ENCODE measurements around the gene OSBP2.

The OSBP2 gene

DNA sequence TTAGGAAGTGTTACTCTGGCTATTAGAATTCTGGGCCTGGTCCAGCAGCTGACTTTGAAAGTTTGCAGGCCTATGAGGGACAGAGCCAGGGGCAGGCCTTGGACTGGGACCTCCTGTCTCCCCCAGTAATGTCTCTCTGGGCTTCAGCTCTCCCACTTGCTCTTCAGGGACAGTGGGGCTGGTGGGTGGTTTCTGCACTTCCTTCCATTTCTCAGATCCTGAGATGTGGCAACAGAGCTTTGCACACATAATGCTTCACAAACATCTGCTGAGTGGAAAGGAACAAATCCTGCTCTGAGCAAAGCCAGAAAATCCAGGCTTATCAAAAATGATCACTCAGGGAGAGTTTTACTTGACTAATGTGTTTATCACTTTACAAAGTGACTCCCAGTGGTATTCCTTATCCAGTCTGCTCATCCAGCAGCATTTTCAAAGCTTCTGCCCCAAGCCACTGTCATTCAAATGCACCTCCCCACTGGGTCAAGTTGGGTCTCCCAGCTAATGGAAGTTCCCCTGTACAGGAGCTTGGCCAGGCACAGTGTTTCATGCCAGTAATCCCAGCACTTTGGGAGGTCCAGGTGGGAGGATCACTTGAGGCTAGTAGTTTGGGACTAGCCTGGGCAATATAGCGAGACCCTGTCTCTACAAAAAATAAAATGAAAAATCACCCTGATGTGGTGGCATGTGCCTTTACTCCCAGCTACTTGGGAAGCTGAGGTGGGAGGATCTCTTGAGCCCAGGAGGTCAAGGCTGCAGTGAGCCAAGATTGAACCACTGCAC, 13.5 kb upstream of the OSBP2 start:
- no peaks in the 10 kb centered on the region for H3K9me3 ChIP-seq (ENCODE audit: control insufficient read depth, insufficient read depth, low read length)
- H3K79me2 ChIP-seq (ENCODE audit: control insufficient read depth, low read length) = no peaks in the 10 kb centered on the region
- no peak overlapping the region for H3K4me2 ChIP-seq (ENCODE audit: low read length)
- no peaks in the 10 kb centered on the region for H3K9me2 ChIP-seq (replicated peaks; ENCODE audit: control insufficient read depth, low read length)
- no peak overlapping the region for H3K27ac ChIP-seq (ENCODE audit: low read depth, low read length)
- TF ChIP-seq EZH2phosphoT487 (IDR thresholded peaks at IDR 0.05; ENCODE audit: borderline replicate concordance, low read length) = no peak
- TF ChIP-seq, protein P1, sequence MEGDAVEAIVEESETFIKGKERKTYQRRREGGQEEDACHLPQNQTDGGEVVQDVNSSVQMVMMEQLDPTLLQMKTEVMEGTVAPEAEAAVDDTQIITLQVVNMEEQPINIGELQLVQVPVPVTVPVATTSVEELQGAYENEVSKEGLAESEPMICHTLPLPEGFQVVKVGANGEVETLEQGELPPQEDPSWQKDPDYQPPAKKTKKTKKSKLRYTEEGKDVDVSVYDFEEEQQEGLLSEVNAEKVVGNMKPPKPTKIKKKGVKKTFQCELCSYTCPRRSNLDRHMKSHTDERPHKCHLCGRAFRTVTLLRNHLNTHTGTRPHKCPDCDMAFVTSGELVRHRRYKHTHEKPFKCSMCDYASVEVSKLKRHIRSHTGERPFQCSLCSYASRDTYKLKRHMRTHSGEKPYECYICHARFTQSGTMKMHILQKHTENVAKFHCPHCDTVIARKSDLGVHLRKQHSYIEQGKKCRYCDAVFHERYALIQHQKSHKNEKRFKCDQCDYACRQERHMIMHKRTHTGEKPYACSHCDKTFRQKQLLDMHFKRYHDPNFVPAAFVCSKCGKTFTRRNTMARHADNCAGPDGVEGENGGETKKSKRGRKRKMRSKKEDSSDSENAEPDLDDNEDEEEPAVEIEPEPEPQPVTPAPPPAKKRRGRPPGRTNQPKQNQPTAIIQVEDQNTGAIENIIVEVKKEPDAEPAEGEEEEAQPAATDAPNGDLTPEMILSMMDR (IDR thresholded peaks at IDR 0.05; ENCODE audit: low read depth, low read length, poor library complexity, severe bottlenecking) = no peak
- no peak overlapping the region for H3K4me3 ChIP-seq (ENCODE audit: low read length)
- H3F3A ChIP-seq (ENCODE audit: control insufficient read depth, insufficient read depth) = no peaks in the 10 kb centered on the region
- H3K4me1 ChIP-seq (ENCODE audit: control insufficient read depth, low read length) = no peaks in the 10 kb centered on the region
- no peaks in the 10 kb centered on the region for H3K36me3 ChIP-seq (ENCODE audit: control insufficient read depth, low read length)
- no peaks in the 10 kb centered on the region for H4K20me1 ChIP-seq (ENCODE audit: control insufficient read depth, insufficient read depth, low read depth, low read length)
- H3K27me3 ChIP-seq (ENCODE audit: control insufficient read depth, low read length) = peaks cover 11% of the 10 kb centered on the region; the same call in 1 of the 2 replicates

DNA sequence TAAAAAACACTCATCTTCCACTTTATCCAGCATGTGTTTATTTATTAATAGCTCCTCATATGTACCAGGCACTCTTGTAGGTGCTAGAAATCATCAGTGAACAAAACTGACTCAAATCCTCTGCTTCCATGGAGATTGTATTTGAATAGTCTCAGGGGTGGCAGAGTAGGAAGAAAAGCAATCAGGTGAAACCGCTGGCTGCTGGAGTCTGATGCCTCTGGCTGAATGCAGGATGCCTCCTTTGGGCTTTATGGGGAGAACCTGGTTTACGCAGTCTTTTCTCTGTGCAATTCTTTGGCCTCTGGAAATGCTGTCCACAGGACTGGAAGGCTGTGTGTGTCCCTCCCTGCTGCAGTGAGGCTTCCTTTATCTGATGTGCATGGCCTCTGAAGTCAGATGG, 12.8 kb upstream of the OSBP2 start:
- TF ChIP-seq, protein P1 (IDR thresholded peaks at IDR 0.05; ENCODE audit: low read depth, low read length, poor library complexity, severe bottlenecking) = no peak
- no peak for TF ChIP-seq EZH2phosphoT487 (IDR thresholded peaks at IDR 0.05; ENCODE audit: borderline replicate concordance, low read length)
- H3K36me3 ChIP-seq (ENCODE audit: control insufficient read depth, low read length) = no peaks in the 10 kb centered on the region
- H3K4me2 ChIP-seq (ENCODE audit: low read length) = no peak overlapping the region
- no peaks in the 10 kb centered on the region for H3K79me2 ChIP-seq (ENCODE audit: control insufficient read depth, low read length)
- H4K20me1 ChIP-seq (ENCODE audit: control insufficient read depth, insufficient read depth, low read depth, low read length) = no peaks in the 10 kb centered on the region
- peaks cover 11% of the 10 kb centered on the region; the same call in 1 of the 2 replicates for H3K27me3 ChIP-seq (ENCODE audit: control insufficient read depth, low read length)
- H3K4me1 ChIP-seq (ENCODE audit: control insufficient read depth, low read length) = no peaks in the 10 kb centered on the region
- no peak overlapping the region for H3K27ac ChIP-seq (ENCODE audit: low read depth, low read length)
- H3F3A ChIP-seq (ENCODE audit: control insufficient read depth, insufficient read depth) = no peaks in the 10 kb centered on the region
- H3K9me2 ChIP-seq (replicated peaks; ENCODE audit: control insufficient read depth, low read length) = no peaks in the 10 kb centered on the region
- H3K9me3 ChIP-seq (ENCODE audit: control insufficient read depth, insufficient read depth, low read length) = no peaks in the 10 kb centered on the region
- H3K4me3 ChIP-seq (ENCODE audit: low read length) = no peak overlapping the region

DNA sequence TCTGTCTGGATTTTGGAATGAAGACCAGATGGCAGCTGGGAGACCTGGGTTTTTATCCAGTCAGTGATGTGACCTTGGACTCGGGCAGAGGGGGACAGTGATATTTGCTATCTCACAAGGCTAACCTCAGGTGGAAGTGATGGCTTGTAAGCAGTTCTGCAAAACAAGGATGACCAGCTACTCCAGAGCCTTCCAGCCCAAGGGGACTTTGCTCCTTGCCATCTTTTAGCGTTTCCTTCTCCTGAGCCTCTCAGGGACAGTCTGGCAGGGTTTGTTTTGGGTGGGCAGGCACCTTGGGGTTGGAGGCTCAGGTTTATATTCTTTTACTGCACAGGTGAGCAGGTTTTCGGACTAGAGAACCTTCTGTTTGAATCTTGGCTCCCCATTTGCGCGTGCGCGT, 9.5 kb upstream of the OSBP2 start:
- TF ChIP-seq EZH2phosphoT487 (IDR thresholded peaks at IDR 0.05; ENCODE audit: borderline replicate concordance, low read length) = no peak
- TF ChIP-seq, protein P1 (IDR thresholded peaks at IDR 0.05; ENCODE audit: low read depth, low read length, poor library complexity, severe bottlenecking) = no peak

More for the DNA sequence above, 9.5 kb upstream of the OSBP2 start:
- H3K4me3 ChIP-seq (ENCODE audit: low read length) = no peak overlapping the region
- H3K27ac ChIP-seq (ENCODE audit: low read depth, low read length) = no peak overlapping the region
- no peaks in the 10 kb centered on the region for H3K9me3 ChIP-seq (ENCODE audit: control insufficient read depth, insufficient read depth, low read length)
- H3K27me3 ChIP-seq (ENCODE audit: control insufficient read depth, low read length) = no peaks in the 10 kb centered on the region; the same call in 1 of the 2 replicates
- H3F3A ChIP-seq (ENCODE audit: control insufficient read depth, insufficient read depth) = no peaks in the 10 kb centered on the region
- no peak overlapping the region for H3K4me2 ChIP-seq (ENCODE audit: low read length)
- H3K4me1 ChIP-seq (ENCODE audit: control insufficient read depth, low read length) = no peaks in the 10 kb centered on the region
- no peaks in the 10 kb centered on the region for H4K20me1 ChIP-seq (ENCODE audit: control insufficient read depth, insufficient read depth, low read depth, low read length)
- no peaks in the 10 kb centered on the region for H3K79me2 ChIP-seq (ENCODE audit: control insufficient read depth, low read length)
- no peaks in the 10 kb centered on the region for H3K9me2 ChIP-seq (replicated peaks; ENCODE audit: control insufficient read depth, low read length)
- no peaks in the 10 kb centered on the region for H3K36me3 ChIP-seq (ENCODE audit: control insufficient read depth, low read length)
